Endothelial cell of umbilical vein (primary cell): ENCODE data around the gene ANKRD27.

Source experiments
- EZH2 ChIP-seq: IDR thresholded peaks from 2 replicates; pipeline ENCODE4 v1.6.1; 2012; ENCODE audit warnings: borderline replicate concordance, low read depth, mild to moderate bottlenecking, moderate library complexity, low read length, inconsistent platforms; ENCODE audit not compliant: severe bottlenecking
- FOS ChIP-seq: IDR thresholded peaks from 2 replicates; pipeline ENCODE4 v1.6.1; 2011; ENCODE audit warnings: mild to moderate bottlenecking, low read length, moderate library complexity, borderline replicate concordance; ENCODE audit not compliant: insufficient read depth
- GATA2 ChIP-seq: IDR thresholded peaks from 2 replicates; pipeline ENCODE4 v1.7.0; 2011; ENCODE audit warnings: low read depth, mild to moderate bottlenecking, moderate library complexity, mixed read lengths, low read length; ENCODE audit not compliant: insufficient read length, insufficient read depth
- JUN ChIP-seq: IDR thresholded peaks from 2 replicates; pipeline ENCODE4 v1.6.1; 2011; ENCODE audit warnings: borderline replicate concordance, low read depth; ENCODE audit not compliant: insufficient read length, insufficient read depth
- MYC ChIP-seq: IDR thresholded peaks from one replicate; pipeline ENCODE4 v1.6.1; 2011; ENCODE audit warnings: mild to moderate bottlenecking, low read depth, low read length
- POLR2A ChIP-seq: IDR thresholded peaks from 2 replicates; pipeline ENCODE4 v1.6.1; 2012; ENCODE audit warnings: low read depth, mild to moderate bottlenecking, control low read depth, low read length
- POLR2AphosphoS5 ChIP-seq: IDR thresholded peaks from 2 replicates; pipeline ENCODE4 v1.6.1; 2012; ENCODE audit warnings: low read depth, mild to moderate bottlenecking, control low read depth, low read length, moderate library complexity; ENCODE audit not compliant: insufficient read depth
- TF ChIP-seq, protein P1 (sequence below), 2 donors: IDR thresholded peaks; 1 replicate in 1 of 2; 2 replicates in 1 of 2; pipeline ENCODE4 v1.5.1; 2011; ENCODE audit warnings: low read length in 2 of 2, mild to moderate bottlenecking in 2 of 2, moderate library complexity in 2 of 2, control low read depth in 1 of 2, inconsistent platforms in 1 of 2, low read depth in 1 of 2; ENCODE audit not compliant: insufficient read depth in 1 of 2; ENCODE audit errors: extremely low read depth in 1 of 2
- TF ChIP-seq, protein P2 (sequence below): IDR thresholded peaks from 2 replicates; pipeline ENCODE4 v1.6.1; 2011; ENCODE audit not compliant: insufficient read depth, insufficient read length

DNA sequence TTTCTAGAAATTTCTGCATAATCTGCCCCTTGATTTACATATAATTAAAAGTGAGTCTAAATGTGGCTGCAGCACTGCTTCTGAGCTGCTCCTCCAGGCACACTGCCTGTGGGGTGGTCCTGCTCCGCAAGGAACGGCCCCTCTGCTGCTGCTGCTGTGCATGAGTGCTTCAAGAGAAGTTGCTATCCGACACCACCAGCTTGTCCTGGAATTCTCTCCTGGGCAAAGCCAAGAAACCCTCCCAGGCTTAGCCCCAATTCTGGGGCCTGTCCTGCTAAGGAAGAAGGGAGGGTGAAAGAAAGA, 101.5 kb downstream of the ANKRD27 start:
- TF ChIP-seq, protein P1, sequence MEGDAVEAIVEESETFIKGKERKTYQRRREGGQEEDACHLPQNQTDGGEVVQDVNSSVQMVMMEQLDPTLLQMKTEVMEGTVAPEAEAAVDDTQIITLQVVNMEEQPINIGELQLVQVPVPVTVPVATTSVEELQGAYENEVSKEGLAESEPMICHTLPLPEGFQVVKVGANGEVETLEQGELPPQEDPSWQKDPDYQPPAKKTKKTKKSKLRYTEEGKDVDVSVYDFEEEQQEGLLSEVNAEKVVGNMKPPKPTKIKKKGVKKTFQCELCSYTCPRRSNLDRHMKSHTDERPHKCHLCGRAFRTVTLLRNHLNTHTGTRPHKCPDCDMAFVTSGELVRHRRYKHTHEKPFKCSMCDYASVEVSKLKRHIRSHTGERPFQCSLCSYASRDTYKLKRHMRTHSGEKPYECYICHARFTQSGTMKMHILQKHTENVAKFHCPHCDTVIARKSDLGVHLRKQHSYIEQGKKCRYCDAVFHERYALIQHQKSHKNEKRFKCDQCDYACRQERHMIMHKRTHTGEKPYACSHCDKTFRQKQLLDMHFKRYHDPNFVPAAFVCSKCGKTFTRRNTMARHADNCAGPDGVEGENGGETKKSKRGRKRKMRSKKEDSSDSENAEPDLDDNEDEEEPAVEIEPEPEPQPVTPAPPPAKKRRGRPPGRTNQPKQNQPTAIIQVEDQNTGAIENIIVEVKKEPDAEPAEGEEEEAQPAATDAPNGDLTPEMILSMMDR (IDR thresholded peaks at IDR 0.05; ENCODE audit: extremely low read depth in 1 of 2, insufficient read depth in 1 of 2, low read depth in 1 of 2, low read length in 2 of 2): no peak
- TF ChIP-seq POLR2AphosphoS5 (no peak), POLR2A (no peak), EZH2 (no peak), JUN (no peak), FOS (no peak), GATA2 (no peak), MYC (no peak)
- TF ChIP-seq, protein P2, sequence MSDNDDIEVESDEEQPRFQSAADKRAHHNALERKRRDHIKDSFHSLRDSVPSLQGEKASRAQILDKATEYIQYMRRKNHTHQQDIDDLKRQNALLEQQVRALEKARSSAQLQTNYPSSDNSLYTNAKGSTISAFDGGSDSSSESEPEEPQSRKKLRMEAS: no peak
